ENCODE results near the gene PTPRT. TPM values are rescaled to one million over a fixed set of nuclear protein-coding genes. Genes with fewer than 3 reads are reported as not detected.

PTPRT gene
- total RNA-seq, 2 donors from 2014 or later, result 0.11 to 0.35 TPM

DNA sequence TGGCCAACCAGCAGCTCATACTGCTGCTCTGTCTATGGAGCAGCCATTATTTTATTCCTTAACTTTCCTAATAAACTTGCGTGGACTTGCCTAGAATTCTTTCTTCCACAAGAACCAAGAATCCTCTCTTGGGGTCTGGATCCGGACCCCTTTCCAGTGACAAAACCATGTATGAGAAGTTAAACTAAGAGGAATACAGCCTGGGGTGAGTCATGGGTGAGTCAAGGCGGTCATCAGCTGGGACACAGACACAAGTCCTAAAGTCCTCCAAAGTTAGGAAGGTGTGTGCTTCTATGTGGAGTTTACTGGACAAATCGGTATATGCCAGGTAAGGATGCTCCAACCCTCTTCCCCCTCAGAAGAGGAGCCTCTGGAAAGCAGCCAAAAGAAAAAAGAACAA lies 881.5 kb downstream of the PTPRT start:
- H3K27me3 ChIP-seq, result no peaks in the 10 kb centered on the region
- TF ChIP-seq, protein P1, sequence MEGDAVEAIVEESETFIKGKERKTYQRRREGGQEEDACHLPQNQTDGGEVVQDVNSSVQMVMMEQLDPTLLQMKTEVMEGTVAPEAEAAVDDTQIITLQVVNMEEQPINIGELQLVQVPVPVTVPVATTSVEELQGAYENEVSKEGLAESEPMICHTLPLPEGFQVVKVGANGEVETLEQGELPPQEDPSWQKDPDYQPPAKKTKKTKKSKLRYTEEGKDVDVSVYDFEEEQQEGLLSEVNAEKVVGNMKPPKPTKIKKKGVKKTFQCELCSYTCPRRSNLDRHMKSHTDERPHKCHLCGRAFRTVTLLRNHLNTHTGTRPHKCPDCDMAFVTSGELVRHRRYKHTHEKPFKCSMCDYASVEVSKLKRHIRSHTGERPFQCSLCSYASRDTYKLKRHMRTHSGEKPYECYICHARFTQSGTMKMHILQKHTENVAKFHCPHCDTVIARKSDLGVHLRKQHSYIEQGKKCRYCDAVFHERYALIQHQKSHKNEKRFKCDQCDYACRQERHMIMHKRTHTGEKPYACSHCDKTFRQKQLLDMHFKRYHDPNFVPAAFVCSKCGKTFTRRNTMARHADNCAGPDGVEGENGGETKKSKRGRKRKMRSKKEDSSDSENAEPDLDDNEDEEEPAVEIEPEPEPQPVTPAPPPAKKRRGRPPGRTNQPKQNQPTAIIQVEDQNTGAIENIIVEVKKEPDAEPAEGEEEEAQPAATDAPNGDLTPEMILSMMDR (IDR thresholded peaks at IDR 0.05), result no peak
- H3K4me3 ChIP-seq, result no peak overlapping the region
- no peaks in the 10 kb centered on the region for H3K36me3 ChIP-seq
- H3K27ac ChIP-seq, result no peak overlapping the region
- H3K9me3 ChIP-seq, result no peaks in the 10 kb centered on the region
- no peaks in the 10 kb centered on the region for H3K4me1 ChIP-seq
- no peak for DNase-seq (ENCODE audit: low spot score)

- TF ChIP-seq, protein P1 (IDR thresholded peaks at IDR 0.05), result no peak
- DNase-seq (ENCODE audit: low spot score), result no peak
- Histone ChIP-seq H3K27ac (no peak overlapping the region), H3K36me3 (no peaks in the 10 kb centered on the region), H3K4me3 (no peak overlapping the region), H3K4me1 (no peaks in the 10 kb centered on the region), H3K9me3 (no peaks in the 10 kb centered on the region), H3K27me3 (no peaks in the 10 kb centered on the region)
Measured at GRCh38 chr20:42295592-42295991, 894.1 kb downstream of the PTPRT start.

DNA sequence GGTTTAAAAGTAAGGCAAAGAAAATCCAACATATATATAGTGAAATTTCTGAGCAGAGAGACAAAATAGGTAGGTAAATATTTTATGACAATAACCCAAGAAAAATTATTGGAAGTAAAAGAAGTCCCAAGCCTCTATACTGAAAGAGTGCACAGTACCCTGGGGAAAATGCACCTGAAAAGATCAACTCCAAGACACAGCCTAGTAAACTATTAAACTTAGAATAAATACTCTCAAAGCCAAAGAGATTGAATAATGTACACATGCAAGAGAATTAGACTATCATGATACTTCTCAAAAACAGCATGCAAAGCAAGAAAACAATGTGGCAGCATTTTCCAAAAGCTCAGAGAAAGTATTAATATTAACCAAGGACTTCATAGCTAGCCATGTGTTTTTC lies 894.7 kb downstream of the PTPRT start:
- no peak overlapping the region for H3K27ac ChIP-seq
- no peaks in the 10 kb centered on the region for H3K9me3 ChIP-seq
- TF ChIP-seq, protein P1 (IDR thresholded peaks at IDR 0.05), result no peak
- no peaks in the 10 kb centered on the region for H3K36me3 ChIP-seq
- H3K4me1 ChIP-seq, result no peaks in the 10 kb centered on the region
- H3K27me3 ChIP-seq, result no peaks in the 10 kb centered on the region
- no peak for DNase-seq (ENCODE audit: low spot score)
- H3K4me3 ChIP-seq, result no peak overlapping the region

GRCh38 chr20:42281801-42282200 lies 907.9 kb downstream of the PTPRT start:
- Histone ChIP-seq H3K9me3 (no peaks in the 10 kb centered on the region), H3K27me3 (no peaks in the 10 kb centered on the region), H3K4me1 (no peaks in the 10 kb centered on the region), H3K4me3 (no peak overlapping the region), H3K27ac (no peak overlapping the region), H3K36me3 (no peaks in the 10 kb centered on the region)
- DNase-seq (ENCODE audit: low spot score), result no peak
- TF ChIP-seq, protein P1 (IDR thresholded peaks at IDR 0.05), result no peak

DNA sequence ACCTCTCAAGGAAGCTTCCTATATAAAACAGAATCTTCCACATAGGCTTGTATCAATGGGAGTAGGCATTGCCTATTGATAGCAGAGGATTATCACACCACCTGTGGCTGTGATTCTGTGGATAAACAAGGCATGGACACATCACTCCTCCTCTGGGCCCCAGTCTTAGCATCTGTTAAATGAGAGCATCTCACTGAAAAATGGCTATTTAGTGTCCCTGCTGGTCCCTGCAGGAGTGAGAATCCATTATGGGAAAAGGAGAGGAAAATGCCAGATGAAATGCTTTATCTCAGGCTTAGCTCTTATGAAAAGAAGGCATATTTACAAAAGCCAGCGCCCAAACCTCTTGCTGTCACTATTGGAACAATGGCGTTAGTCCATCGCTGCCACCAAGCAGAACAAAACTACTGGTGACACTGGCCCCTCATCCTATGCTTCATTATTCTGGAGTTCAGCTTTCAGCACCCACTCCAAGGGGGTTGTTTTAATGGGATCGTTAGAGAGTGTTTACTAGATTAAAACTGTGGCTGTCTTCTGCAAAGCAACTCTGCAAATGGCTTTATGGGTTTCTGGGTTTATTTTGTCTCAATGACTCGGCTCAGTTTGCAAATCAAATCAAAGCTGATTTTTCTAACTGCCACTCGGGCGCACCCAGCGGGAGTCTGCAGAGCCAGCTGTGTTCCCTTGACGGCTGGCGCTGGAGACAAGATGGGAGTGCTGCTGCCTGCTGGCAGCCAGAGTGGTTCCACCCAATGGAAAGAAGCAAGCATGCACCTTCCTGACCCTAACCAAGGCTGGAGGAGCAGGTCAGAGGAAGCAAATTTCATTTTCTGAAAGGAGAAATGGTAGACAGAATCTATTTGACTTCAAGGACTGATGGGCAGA lies 912.7 kb downstream of the PTPRT start:
- Histone ChIP-seq H3K27me3 (no peaks in the 10 kb centered on the region), H3K9me3 (no peaks in the 10 kb centered on the region), H3K27ac (no peak overlapping the region), H3K4me3 (no peak overlapping the region), H3K4me1 (no peaks in the 10 kb centered on the region), H3K36me3 (no peaks in the 10 kb centered on the region)
- DNase-seq (ENCODE audit: low spot score), result no peak
- TF ChIP-seq, protein P1 (IDR thresholded peaks at IDR 0.05), result no peak
